Vagina (tissue), 2 donors: ENCODE data around the gene MARVELD3. TPM values are rescaled to one million over a fixed set of nuclear protein-coding genes. Genes with fewer than 3 reads are reported as not detected.
"Not testable (repeated sequence)": the region's sequence is repeated elsewhere in the genome, so short reads cannot be mapped to it uniquely, and the experiment has no call there.

ENCODE experiments used
- DNase-seq, 2 donors: peaks; one replicate each; pipeline ENCODE4 v3.0.0-alpha.2; 2017; ENCODE audit errors: extremely low spot score in 2 of 2
- H3K27ac ChIP-seq: fragments of 200-600 bp; sonication (generic); one replicate; pipeline ENCODE4 v1.5.1; 2019
- H3K27me3 ChIP-seq: fragments of 200-600 bp; sonication (generic); one replicate; pipeline ENCODE4 v1.5.1; 2019
- H3K36me3 ChIP-seq, 2 donors: fragments of 200-600 bp; sonication (generic); one replicate each; pipeline ENCODE4 v1.5.1; 2017 to 2019
- H3K4me1 ChIP-seq: fragments of 200-600 bp; sonication (generic); one replicate; pipeline ENCODE4 v1.5.1; 2019
- H3K4me3 ChIP-seq, 2 donors: fragments of 200-600 bp; sonication (generic); 1 replicate in 1 of 2; 2 replicates in 1 of 2; pipeline ENCODE4 v1.5.1; 2016 to 2019
- H3K9me3 ChIP-seq: fragments of 200-600 bp; sonication (generic); one replicate; pipeline ENCODE4 v1.5.1; 2019
- CTCF ChIP-seq, 3 experiments: fragments of 450-650 bp in 2 of 3; fragments of 200-600 bp in 1 of 3; sonication (generic) in 1 of 3; IDR thresholded peaks; one replicate each; pipeline ENCODE4 v1.5.1; 2017 to 2019; ENCODE audit warnings: antibody characterized with exemption in 3 of 3, mild to moderate bottlenecking in 2 of 3, moderate library complexity in 2 of 3
- POLR2A ChIP-seq, 2 donors: fragments of 450-650 bp; IDR thresholded peaks; one replicate each; pipeline ENCODE4 v1.6.1; 2017; ENCODE audit warnings: antibody characterized with exemption in 2 of 2, mild to moderate bottlenecking in 2 of 2, moderate library complexity in 2 of 2
- POLR2AphosphoS5 ChIP-seq, 2 donors: sonication (generic); formaldehyde crosslinking; IDR thresholded peaks; one replicate each; pipeline ENCODE4 v1.9.0; 2017; ENCODE audit warnings: antibody characterized with exemption in 2 of 2, mild to moderate bottlenecking in 2 of 2, low read depth in 1 of 2; ENCODE audit not compliant: insufficient read depth in 1 of 2
- intact Hi-C: fragments of 100-400 bp; cut with DNase I; formaldehyde crosslinking; loops from one replicate; pipeline ENCODE4 v1.15.1; 2023
- total RNA-seq: library from RNA; depleted of rRNA; stranded (reverse); fragments of >200 nt; gene quantifications from one replicate; pipeline ENCODE4 v1.2.3, GENCODE V29; 2016

MARVELD3 gene
- 4.7 TPM for total RNA-seq

GRCh38 chr16:71626018-71626857, at the start of gene MARVELD3:
Gene MARVELD3, plus strand, starts transcription at chr16:71626184. Its CDS starts 46 bp downstream, at chr16:71626230.
- DNase-seq: no peak
- TF ChIP-seq POLR2A (IDR thresholded peaks at IDR 0.05) (no peak), CTCF (IDR thresholded peaks at IDR 0.05) (no peak), POLR2AphosphoS5 (IDR thresholded peaks at IDR 0.05; ENCODE audit: insufficient read depth in 1 of 2, low read depth in 1 of 2) (no peak)
- Histone ChIP-seq H3K36me3 (no peaks in the 10 kb centered on the region), H3K27me3 (peaks cover 3% of the 10 kb centered on the region), H3K9me3 (no peaks in the 10 kb centered on the region), H3K4me1 (peaks cover 17% of the 10 kb centered on the region), H3K27ac (no peak within 1 kb of the TSS), H3K4me3 (peak within 1 kb of the TSS; percentile 15 to 48)
- intact Hi-C loops: no loop called here

GRCh38 chr16:71576971-71577370, 49.0 kb upstream of the MARVELD3 start, which contains the start of gene TAT:
Gene TAT, minus strand, starts transcription at chr16:71577092. Its CDS starts 677 bp downstream, at chr16:71576415.
- no peaks in the 10 kb centered on the region for H3K36me3 ChIP-seq
- H3K27me3 ChIP-seq: no peaks in the 10 kb centered on the region
- TF ChIP-seq POLR2A (IDR thresholded peaks at IDR 0.05) (no peak), CTCF (IDR thresholded peaks at IDR 0.05) (no peak), POLR2AphosphoS5 (IDR thresholded peaks at IDR 0.05; ENCODE audit: insufficient read depth in 1 of 2, low read depth in 1 of 2) (no peak)
- no peak within 1 kb of the TSS for H3K4me3 ChIP-seq
- no peaks in the 10 kb centered on the region for H3K9me3 ChIP-seq
- H3K4me1 ChIP-seq: no peaks in the 10 kb centered on the region
- no peak for DNase-seq
- no peak within 1 kb of the TSS for H3K27ac ChIP-seq
- intact Hi-C loops: no loop called here

GRCh38 chr16:71582553-71582848, 43.5 kb upstream of the MARVELD3 start:
- intact Hi-C loops, H3K4me3 ChIP-seq, DNase-seq, H3K27ac ChIP-seq, H3K4me1 ChIP-seq, H3K27me3 ChIP-seq, H3K9me3 ChIP-seq, H3K36me3 ChIP-seq: not testable (repeated sequence)

GRCh38 chr16:71584543-71585317, 41.3 kb upstream of the MARVELD3 start:
- Histone ChIP-seq H3K27ac (no peak overlapping the region), H3K4me3 (no peak overlapping the region), H3K27me3 (no peaks in the 10 kb centered on the region), H3K9me3 (no peaks in the 10 kb centered on the region), H3K4me1 (no peaks in the 10 kb centered on the region), H3K36me3 (no peaks in the 10 kb centered on the region)
- intact Hi-C loops: no loop called here
- no peak for DNase-seq
- TF ChIP-seq POLR2A (IDR thresholded peaks at IDR 0.05): no peak
- no peak for TF ChIP-seq CTCF (IDR thresholded peaks at IDR 0.05)
- TF ChIP-seq POLR2AphosphoS5 (IDR thresholded peaks at IDR 0.05; ENCODE audit: insufficient read depth in 1 of 2, low read depth in 1 of 2): no peak

GRCh38 chr16:71585318-71585703, 40.7 kb upstream of the MARVELD3 start:
- Histone ChIP-seq H3K4me1 (no peaks in the 10 kb centered on the region), H3K36me3 (no peaks in the 10 kb centered on the region), H3K4me3 (no peak overlapping the region), H3K27ac (no peak overlapping the region), H3K9me3 (no peaks in the 10 kb centered on the region), H3K27me3 (no peaks in the 10 kb centered on the region)
- TF ChIP-seq CTCF (IDR thresholded peaks at IDR 0.05): no peak
- no peak for TF ChIP-seq POLR2A (IDR thresholded peaks at IDR 0.05)
- no peak for TF ChIP-seq POLR2AphosphoS5 (IDR thresholded peaks at IDR 0.05; ENCODE audit: insufficient read depth in 1 of 2, low read depth in 1 of 2)
- no peak for DNase-seq
- intact Hi-C loops: no loop called here

- H3K27me3 ChIP-seq, H3K4me1 ChIP-seq, H3K4me3 ChIP-seq, H3K36me3 ChIP-seq, intact Hi-C loops, DNase-seq, H3K27ac ChIP-seq, H3K9me3 ChIP-seq: not testable (repeated sequence)
Measured at GRCh38 chr16:71589334-71589733, 36.6 kb upstream of the MARVELD3 start.

GRCh38 chr16:71590071-71590470, 35.9 kb upstream of the MARVELD3 start:
- DNase-seq, H3K9me3 ChIP-seq, H3K27me3 ChIP-seq, H3K4me1 ChIP-seq, H3K27ac ChIP-seq, H3K36me3 ChIP-seq, intact Hi-C loops, H3K4me3 ChIP-seq: not testable (repeated sequence)
